ENCODE results near the gene KCTD19. TPM values are rescaled to one million over a fixed set of nuclear protein-coding genes. Genes with fewer than 3 reads are reported as not detected.
A peak's percentile ranks its signal among the peaks of the same experiment; 100 is the strongest.

Gene KCTD19
- total RNA-seq, 2 experiments from 2014 or later, result not detected

GRCh38 chr16:67317853-67318252 lies 8.7 kb downstream of the KCTD19 start:
- intact Hi-C loops (cut with DNase I, micrococcal nuclease), result no loop called here
- no peak for TF ChIP-seq CTCF (IDR thresholded peaks at IDR 0.05)
- H3K4me3 Mint-ChIP-seq, result no peak overlapping the region
- ChIA-PET CTCF (interaction anchor here (0.7 kb wide), 1 partner anchor 308 kb away, joined by 3 read pairs; no protein-coding TSS in a partner anchor), POLR2A (no interaction called here)
- peaks cover 40% of the 10 kb centered on the region for H3K27me3 Mint-ChIP-seq
- H3K27me3 ChIP-seq (ENCODE audit: control insufficient read depth in 1 of 2, insufficient read depth in 2 of 2, low read length in 2 of 2), result peaks cover 9 to 38% of the 10 kb centered on the region in 2 experiments
- H3K9me3 Mint-ChIP-seq, result no peaks in the 10 kb centered on the region
- no peak overlapping the region for H3K4me3 ChIP-seq (ENCODE audit: low read length)
- H3K9me3 ChIP-seq (ENCODE audit: control insufficient read depth in 1 of 2, insufficient read depth in 1 of 2, low read length in 2 of 2), result no peaks in the 10 kb centered on the region
- H3K4me1 Mint-ChIP-seq (ENCODE audit: low read depth), result no peaks in the 10 kb centered on the region
- no peak for DNase-seq
- ATAC-seq (ENCODE audit: poor library complexity), result no peak
- no peak overlapping the region for H3K27ac Mint-ChIP-seq
- H3K4me1 ChIP-seq (ENCODE audit: insufficient read depth, low read length), result no peaks in the 10 kb centered on the region
- H3K36me3 Mint-ChIP-seq (ENCODE audit: low read depth), result no peaks in the 10 kb centered on the region
- no peaks in the 10 kb centered on the region for H3K36me3 ChIP-seq (ENCODE audit: insufficient read depth, low read length)
- H3K27ac ChIP-seq (ENCODE audit: low read depth in 1 of 2, low read length in 2 of 2), result no peak overlapping the region

GRCh38 chr16:67312719-67313118 lies 13.8 kb downstream of the KCTD19 start:
- Mint-ChIP-seq H3K27me3 (no peaks in the 10 kb centered on the region), H3K27ac (no peak overlapping the region), H3K4me1 (ENCODE audit: low read depth) (no peaks in the 10 kb centered on the region), H3K4me3 (no peak overlapping the region), H3K9me3 (no peaks in the 10 kb centered on the region), H3K36me3 (ENCODE audit: low read depth) (no peaks in the 10 kb centered on the region)
- H3K4me3 ChIP-seq (ENCODE audit: low read length), result no peak overlapping the region
- ATAC-seq (ENCODE audit: poor library complexity) (no peak), DNase-seq (no peak)
- POLR2A ChIA-PET, result no interaction called here
- H3K27me3 ChIP-seq (ENCODE audit: control insufficient read depth in 1 of 2, insufficient read depth in 2 of 2, low read length in 2 of 2), result peaks cover 0 to 8% of the 10 kb centered on the region in 2 experiments
- intact Hi-C loops (cut with DNase I, micrococcal nuclease), result no loop called here
- CTCF ChIA-PET, result no interaction called here
- no peaks in the 10 kb centered on the region for H3K9me3 ChIP-seq (ENCODE audit: control insufficient read depth in 1 of 2, insufficient read depth in 1 of 2, low read length in 2 of 2)
- H3K27ac ChIP-seq (ENCODE audit: low read depth in 1 of 2, low read length in 2 of 2), result no peak overlapping the region
- H3K36me3 ChIP-seq (ENCODE audit: insufficient read depth, low read length), result no peaks in the 10 kb centered on the region
- no peak for TF ChIP-seq CTCF (IDR thresholded peaks at IDR 0.05)
- no peaks in the 10 kb centered on the region for H3K4me1 ChIP-seq (ENCODE audit: insufficient read depth, low read length)

GRCh38 chr16:67311607-67312488 lies 14.7 kb downstream of the KCTD19 start:
- H3K4me3 ChIP-seq (ENCODE audit: low read length), result no peak overlapping the region
- Mint-ChIP-seq H3K4me1 (ENCODE audit: low read depth) (no peaks in the 10 kb centered on the region), H3K27me3 (no peaks in the 10 kb centered on the region), H3K4me3 (no peak overlapping the region), H3K27ac (no peak overlapping the region), H3K9me3 (no peaks in the 10 kb centered on the region), H3K36me3 (ENCODE audit: low read depth) (no peaks in the 10 kb centered on the region)
- H3K27me3 ChIP-seq (ENCODE audit: control insufficient read depth in 1 of 2, insufficient read depth in 2 of 2, low read length in 2 of 2), result peaks cover 0 to 2% of the 10 kb centered on the region in 2 experiments
- H3K36me3 ChIP-seq (ENCODE audit: insufficient read depth, low read length), result no peaks in the 10 kb centered on the region
- ATAC-seq (ENCODE audit: poor library complexity), result peak; percentile 70
- no peak for TF ChIP-seq CTCF (IDR thresholded peaks at IDR 0.05)
- intact Hi-C loops (cut with DNase I, micrococcal nuclease), result no loop called here
- POLR2A ChIA-PET, result no interaction called here
- H3K4me1 ChIP-seq (ENCODE audit: insufficient read depth, low read length), result no peaks in the 10 kb centered on the region
- DNase-seq, result peak in 6 of 14 experiments; percentile 5 to 35 (median 20)
- H3K27ac ChIP-seq (ENCODE audit: low read depth in 1 of 2, low read length in 2 of 2), result no peak overlapping the region
- no peaks in the 10 kb centered on the region for H3K9me3 ChIP-seq (ENCODE audit: control insufficient read depth in 1 of 2, insufficient read depth in 1 of 2, low read length in 2 of 2)
- CTCF ChIA-PET, result no interaction called here

All from CD4-positive, alpha-beta T cell (primary cell).